ENCODE data around the gene KRT15. TPM values are rescaled to one million over a fixed set of nuclear protein-coding genes. Genes with fewer than 3 reads are reported as not detected.
A peak's percentile ranks its signal among the peaks of the same experiment; 100 is the strongest.

The KRT15 gene
- polyA plus RNA-seq (ENCODE audit: insufficient read length in 10 of 10) = 100 to 1,000 TPM in 1 of 10 donors, 10 to 100 TPM in 1, under 1 TPM in 3, not detected in 5; 0.10 to 122 (median 0.89) TPM
- long read RNA-seq, donor 1 = 0 reads
- long read RNA-seq, donor 2 = 0 reads
- long read RNA-seq, donor 3 = 0 reads
- long read RNA-seq, donor 4 = 0 reads
- long read RNA-seq, donor 5 = 0 reads
- long read RNA-seq, donor 6 = 0 reads
- long read RNA-seq, donor 7 = 0 reads
- long read RNA-seq, donor 8, partial matches to known transcripts = 7 of 7 reads
- long read RNA-seq, donor 8, other reads (novel, unspliced or antisense) = 0 of 7 reads
- long read RNA-seq, donor 9 = 0 reads

GRCh38 chr17:41518789-41519449 lies at the start of gene KRT15:
Gene KRT15 (minus strand): TSS chr17:41518890. CDS start chr17:41518827, 63 bp downstream.
- no peak for DNase-seq

- no peak for DNase-seq
Observed at GRCh38 chr17:41567317-41567716, 48.6 kb upstream of the KRT15 start.

- no peak for DNase-seq
Observed at GRCh38 chr17:41565338-41565737, 46.6 kb upstream of the KRT15 start.

DNA sequence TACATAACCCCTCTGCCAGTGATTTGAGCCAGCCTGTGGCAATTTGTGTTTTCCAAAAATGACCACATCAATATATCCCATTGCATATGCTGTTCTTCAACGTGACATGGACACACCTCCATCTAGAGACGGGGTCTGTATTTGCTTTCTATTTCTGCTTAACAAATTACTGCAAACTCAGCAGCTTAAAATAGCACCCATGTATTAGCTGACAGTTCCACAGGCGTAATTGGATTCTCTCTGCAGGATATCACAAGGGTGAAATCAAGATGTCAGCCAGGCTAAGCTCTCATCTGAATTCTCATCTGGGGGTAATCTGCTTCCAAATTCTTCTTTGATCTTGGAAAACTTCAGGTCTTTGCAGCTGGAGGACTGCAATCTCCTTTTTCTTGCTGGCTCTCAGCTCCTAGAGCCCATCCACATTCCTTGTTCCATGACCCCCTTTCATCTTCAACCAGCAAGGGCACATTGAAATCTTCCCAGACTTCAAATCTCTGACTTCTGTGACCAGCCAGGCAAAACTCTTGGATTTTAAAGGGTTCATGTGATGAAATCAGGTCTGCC lies 45.0 kb upstream of the KRT15 start:
- no peak for DNase-seq

DNA sequence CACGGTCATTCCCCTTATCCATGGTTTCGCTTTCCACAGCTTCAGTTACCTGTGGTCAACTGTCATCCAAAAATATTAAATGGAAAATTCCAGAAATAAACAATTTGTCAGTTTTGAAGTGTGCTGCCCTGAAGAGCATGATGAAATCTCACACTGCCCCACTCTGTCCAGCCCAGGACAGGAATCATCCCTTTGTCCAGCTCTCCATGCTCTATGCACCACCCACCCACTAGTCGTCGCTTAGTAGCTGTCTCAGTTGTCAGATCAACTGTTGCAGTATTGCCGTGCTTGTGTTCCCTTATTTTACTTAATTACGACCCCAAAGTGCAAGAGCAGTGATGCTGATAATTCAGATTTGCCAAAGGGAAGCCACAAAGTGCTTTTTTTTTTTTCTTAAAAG lies 42.9 kb upstream of the KRT15 start:
- DNase-seq = no peak

- DNase-seq = no peak
Observed at GRCh38 chr17:41559548-41559947, 40.9 kb upstream of the KRT15 start.

GRCh38 chr17:41556931-41557330 lies 38.2 kb upstream of the KRT15 start:
- DNase-seq = no peak

- no peak for DNase-seq
Observed at GRCh38 chr17:41556306-41556705, 37.6 kb upstream of the KRT15 start.

GRCh38 chr17:41555105-41555887 lies 36.6 kb upstream of the KRT15 start:
- DNase-seq = no peak

DNA sequence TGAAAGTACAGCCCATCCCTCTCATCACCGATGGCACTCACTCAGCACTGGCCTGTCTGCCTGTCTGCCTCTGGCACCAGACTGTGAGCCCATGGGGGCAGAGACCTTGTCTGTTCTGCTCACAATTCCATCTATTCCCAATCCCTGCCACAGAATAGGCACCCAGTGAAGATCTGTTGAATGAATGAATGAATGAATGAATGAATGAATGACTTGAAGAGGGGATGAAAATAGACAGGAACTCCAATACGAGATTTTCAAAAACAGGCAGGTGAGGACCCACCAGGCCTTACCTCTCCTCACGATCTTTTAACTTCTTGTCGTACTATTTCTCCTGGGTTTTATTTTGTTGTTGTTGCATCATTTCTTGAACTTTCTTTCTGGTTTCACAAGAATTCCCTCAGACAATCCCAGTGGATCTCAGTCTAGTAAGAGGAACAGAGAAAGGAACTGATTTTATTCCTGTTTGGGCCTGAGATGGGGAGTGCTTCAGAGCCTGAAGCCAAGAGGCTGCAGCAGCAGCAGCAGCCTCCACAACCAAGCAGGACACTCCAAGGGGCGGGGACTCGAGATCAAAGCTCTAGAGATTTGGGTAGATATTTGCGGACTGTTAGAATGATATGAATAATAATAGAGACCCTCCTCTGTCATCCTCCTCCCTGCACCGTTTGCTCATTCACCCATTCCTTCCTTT lies 35.4 kb upstream of the KRT15 start:
- peak in 1 of 3 donors; percentile 26 for DNase-seq

DNA sequence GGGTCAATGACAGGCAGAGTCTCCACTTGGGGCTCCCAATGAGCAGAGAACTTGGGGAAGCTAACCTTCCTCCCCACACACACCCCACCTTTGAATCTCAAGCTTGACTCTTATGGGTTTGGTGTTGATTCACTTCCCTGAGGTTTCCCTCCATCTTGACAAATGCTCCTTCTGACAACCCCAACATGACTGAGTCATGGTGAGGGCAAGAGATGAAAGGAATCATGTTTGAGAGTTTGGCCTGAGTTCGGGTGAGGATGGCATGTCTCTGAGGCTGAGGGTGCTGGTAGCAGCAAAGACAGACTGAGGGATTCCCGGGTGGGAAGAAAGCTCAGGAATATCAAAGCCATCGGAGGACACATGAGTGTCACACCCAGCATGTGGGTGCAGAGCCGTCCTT lies 34.5 kb upstream of the KRT15 start:
- DNase-seq = no peak

GRCh38 chr17:41552455-41552854 lies 33.8 kb upstream of the KRT15 start:
- DNase-seq = no peak

- DNase-seq = no peak
Observed at GRCh38 chr17:41551365-41551764, 32.7 kb upstream of the KRT15 start.

DNA sequence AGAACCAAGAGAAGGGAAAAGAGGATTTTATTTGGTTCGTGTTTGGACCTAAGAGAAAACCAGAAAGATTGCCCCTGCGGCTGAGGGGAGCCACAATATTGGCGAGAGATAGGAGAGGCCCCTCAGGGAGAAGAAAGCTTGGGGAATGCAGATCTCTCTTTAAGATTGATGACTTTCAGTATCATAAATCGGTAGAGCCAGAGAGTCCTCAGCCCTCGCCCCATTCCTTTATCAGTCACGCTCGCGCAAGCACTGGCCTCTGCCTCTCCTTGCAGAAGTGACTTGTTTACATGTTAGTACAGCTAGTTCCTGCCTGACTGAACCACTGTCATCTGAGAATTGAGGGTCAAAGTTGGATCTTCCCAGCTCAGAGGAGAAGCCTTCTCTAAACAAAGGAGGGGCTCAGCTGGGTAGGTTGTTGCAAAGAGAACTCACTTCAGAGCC lies 30.9 kb upstream of the KRT15 start:
- peak in 1 of 3 donors; percentile 30 for DNase-seq

DNA sequence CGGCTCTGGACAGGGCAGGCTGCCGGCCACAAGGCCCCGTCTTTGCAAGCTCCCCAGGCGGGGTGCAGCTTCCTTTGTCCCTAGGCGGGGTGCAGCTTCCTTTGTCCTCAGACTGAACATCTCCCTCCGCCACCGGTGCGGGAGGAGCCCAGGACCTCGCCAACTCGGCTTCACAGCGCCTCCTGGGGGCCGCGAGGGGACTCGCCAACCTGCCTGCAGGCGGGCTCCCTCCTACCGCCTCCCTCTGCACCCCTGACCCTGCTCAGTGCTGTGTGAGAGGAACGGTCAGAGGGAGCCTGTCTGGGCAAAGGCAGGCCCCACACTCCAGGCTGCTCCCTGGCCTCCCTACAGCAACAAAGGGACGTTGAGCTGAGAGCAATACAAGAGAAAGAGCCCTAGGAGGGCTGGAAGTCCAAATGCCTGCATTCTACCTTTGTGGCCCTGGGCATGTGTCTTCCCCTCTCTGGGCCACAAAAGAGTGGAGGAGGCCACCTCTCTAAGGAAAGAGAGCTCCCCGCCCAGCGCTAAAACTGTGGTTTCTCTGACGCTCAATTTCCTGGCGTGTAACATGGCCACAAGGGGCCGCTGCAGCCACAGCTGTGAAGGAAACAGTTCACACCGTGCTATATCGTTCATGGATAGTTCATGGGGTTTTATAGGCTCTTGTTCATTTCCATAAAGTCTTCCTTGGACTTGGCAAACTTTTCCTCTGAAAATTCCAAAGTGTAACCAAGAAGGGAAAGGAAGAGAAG lies 30.3 kb upstream of the KRT15 start:
- peak; percentile 82 to 92 (median 84) for DNase-seq

DNA sequence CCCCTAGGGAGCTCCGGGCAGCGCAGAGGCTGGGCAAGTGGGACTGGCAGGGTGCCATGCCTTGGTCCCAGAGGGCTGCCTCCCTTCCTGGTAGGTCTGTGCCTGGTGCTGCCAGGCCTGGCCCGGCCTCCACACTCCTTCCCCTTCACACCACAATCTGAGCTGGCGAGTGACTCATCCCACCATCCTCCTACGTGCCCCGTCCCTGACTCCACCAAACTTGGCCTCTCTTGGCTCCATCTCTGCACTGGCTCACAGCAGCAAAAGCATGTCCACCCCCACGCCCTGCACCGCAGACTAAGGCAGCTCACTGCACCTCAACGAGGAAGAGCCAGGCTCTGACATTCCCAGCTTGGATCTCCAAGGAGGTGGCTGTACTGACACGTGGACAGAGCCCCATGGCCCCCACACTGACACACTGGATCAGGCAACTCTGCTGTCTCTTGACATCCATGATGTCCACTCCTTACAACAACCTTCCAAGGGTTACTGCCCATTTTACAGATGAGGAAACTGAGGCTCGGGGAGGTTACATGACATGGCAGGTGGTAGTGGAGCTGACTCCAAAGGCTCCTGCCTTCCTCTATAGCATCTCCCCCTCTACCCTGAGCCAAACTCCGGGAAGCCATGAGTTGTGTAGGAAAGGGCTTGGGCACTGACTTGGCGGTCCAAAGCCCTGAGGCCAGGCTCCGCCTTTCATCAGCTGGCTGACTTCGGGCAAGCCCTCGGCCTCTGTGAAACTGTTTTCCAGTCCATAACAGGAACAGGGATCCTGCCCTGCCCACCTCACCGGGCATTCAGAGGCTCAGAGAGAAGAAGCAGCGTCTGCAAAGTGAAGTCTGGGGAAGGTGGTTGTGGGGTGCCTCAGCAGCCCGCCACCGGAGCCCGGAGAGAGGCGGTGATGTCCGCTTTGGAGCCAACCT lies 29.5 kb upstream of the KRT15 start:
- peak in 2 of 3 donors; percentile 37 to 94 for DNase-seq

- peak in 1 of 3 donors; percentile 16 for DNase-seq
Observed at GRCh38 chr17:41547378-41547841, 28.7 kb upstream of the KRT15 start.

DNA sequence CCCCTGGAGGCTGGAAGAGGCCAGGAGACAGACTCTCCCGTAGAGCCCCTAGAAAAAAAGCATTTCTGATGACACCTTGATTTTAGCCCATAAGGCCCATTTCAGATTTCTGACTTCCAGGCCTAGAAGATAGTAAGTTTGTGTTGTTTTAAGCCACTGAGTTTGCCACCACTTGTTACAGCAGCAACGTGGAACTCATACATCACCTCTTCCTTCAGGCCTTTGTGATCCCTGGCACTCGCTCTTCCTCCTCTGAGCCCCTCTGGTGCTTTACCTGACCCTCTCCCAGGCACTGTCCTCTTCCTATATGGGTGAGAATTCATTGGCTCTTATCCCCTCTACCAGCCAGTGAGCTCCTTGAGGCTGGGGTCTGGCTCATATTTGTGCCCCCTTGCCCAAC lies 28.1 kb upstream of the KRT15 start:
- no peak for DNase-seq

DNA sequence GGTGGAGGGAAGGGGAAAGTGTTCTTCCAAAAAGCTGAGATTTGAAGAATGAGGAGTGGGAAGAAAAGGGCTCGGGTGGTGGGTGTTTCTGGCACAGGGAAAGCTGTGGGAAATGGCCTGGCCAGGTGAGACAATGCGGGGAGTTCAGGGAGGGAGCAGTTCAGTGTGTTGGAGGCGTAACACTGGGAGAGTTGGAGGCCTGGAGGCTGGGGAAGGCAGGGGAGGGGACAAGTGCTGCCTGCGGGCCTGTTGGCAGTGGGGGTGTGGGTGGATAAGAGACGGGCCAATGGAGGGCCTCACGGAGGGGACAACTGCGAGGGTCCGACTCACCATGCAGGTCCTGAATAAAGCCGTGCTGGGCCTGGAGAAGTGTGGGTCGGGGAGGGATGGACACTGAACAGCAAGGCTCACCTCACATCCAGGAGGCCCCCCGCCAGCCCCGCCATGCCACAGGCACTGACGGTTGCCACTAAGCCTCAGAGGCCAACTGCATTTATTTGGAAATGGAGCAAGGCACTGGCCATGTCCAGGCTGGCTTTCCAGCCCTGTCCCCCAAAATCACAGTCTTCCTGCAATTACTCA lies 27.2 kb upstream of the KRT15 start:
- no peak for DNase-seq

Measured in muscle of back (tissue), 13 donors.